ENCODE measurements around the gene AIFM3. TPM values are rescaled to one million over a fixed set of nuclear protein-coding genes. Genes with fewer than 3 reads are reported as not detected.

Gene AIFM3
- total and polyA plus RNA-seq, 2 of the 13 experiments (the other 11 are each of a cell fraction or from before 2014, with no cell fraction given): 9.0 to 15.3 TPM

DNA sequence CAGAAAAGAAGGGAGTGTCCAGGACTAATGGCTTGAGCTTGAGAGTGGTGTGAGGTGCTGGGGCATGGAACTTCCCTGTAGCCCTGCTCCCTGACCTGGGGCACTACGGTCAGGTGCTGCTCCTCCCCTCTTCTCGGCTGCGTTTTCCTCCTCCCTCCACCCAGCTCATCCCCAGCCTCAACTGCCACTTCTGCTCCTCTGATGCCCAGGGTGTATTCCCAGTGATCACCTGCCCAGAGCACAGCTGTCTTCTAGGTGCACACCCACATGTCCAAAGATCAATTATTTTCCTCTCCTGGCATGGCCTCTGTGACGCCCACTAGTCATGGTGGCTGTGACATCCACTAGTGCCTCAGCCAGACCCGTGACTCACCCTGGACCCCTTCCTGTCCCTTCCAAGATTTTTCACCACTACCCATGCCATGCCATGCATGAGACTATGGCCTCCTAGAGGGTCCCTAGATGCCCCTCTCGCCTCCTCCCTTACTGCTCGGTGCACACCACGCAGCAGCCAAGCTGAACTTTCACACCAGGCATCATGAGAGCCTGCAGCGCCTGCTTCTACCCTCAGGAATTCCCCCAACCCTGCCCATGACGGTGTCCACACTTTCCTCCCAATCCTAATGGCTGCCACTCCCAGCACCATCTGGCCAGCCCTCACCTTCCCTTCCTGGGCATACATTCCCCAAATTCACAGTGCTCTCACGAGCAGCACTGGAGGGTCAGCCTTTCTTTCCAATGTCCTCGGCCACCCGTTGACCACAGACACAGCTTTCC, 49.8 kb downstream of the AIFM3 start:
- TF ChIP-seq ZSCAN30 (CRISPR knock-in tag; IDR thresholded peaks at IDR 0.05) (no peak), BHLHE40 (IDR thresholded peaks at IDR 0.05; ENCODE audit: low read length) (0 out of 2 replicates have a peak, but pooled peaks have one; percentile 13), ZNF556 (CRISPR knock-in tag; IDR thresholded peaks at IDR 0.05; ENCODE audit: borderline replicate concordance) (no peak), ZNF772 (CRISPR knock-in tag; IDR thresholded peaks at IDR 0.05) (no peak), FOXK1 (CRISPR knock-in tag; IDR thresholded peaks at IDR 0.05; ENCODE audit: borderline replicate concordance, low read depth) (no peak), DR1 (CRISPR knock-in tag; IDR thresholded peaks at IDR 0.05) (no peak)
- TF ChIP-seq, protein P1, sequence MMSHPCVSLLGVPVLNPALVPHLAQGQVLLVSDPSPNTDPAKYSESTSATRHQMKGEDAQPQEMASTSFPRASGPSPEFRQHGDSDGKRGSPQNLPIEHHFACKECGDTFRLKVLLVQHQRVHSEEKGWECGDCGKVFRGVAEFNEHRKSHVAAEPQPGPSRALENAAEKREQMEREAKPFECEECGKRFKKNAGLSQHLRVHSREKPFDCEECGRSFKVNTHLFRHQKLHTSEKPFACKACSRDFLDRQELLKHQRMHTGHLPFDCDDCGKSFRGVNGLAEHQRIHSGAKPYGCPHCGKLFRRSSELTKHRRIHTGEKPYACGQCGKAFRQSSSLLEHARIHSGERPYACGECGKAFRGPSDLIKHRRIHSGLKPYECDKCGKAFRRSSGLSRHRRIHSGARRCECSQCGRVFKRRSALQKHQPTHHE (CRISPR knock-in tag; IDR thresholded peaks at IDR 0.05; ENCODE audit: borderline replicate concordance): no peak
- TF ChIP-seq, protein P2, sequence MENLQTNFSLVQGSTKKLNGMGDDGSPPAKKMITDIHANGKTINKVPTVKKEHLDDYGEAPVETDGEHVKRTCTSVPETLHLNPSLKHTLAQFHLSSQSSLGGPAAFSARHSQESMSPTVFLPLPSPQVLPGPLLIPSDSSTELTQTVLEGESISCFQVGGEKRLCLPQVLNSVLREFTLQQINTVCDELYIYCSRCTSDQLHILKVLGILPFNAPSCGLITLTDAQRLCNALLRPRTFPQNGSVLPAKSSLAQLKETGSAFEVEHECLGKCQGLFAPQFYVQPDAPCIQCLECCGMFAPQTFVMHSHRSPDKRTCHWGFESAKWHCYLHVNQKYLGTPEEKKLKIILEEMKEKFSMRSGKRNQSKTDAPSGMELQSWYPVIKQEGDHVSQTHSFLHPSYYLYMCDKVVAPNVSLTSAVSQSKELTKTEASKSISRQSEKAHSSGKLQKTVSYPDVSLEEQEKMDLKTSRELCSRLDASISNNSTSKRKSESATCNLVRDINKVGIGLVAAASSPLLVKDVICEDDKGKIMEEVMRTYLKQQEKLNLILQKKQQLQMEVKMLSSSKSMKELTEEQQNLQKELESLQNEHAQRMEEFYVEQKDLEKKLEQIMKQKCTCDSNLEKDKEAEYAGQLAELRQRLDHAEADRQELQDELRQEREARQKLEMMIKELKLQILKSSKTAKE (CRISPR knock-in tag; IDR thresholded peaks at IDR 0.05; ENCODE audit: borderline replicate concordance): no peak
- TF ChIP-seq, protein P3, sequence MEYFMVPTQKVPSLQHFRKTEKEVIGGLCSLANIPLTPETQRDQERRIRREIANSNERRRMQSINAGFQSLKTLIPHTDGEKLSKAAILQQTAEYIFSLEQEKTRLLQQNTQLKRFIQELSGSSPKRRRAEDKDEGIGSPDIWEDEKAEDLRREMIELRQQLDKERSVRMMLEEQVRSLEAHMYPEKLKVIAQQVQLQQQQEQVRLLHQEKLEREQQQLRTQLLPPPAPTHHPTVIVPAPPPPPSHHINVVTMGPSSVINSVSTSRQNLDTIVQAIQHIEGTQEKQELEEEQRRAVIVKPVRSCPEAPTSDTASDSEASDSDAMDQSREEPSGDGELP (IDR thresholded peaks at IDR 0.05; ENCODE audit: borderline replicate concordance, low read depth): peak; percentile 48; the same call in 1 of the 2 replicates
- no TSS peak for BruUV-seq (replicated peaks)
- intact Hi-C loops (cut with micrococcal nuclease; ENCODE audit: unreplicated experiment) (no loop called here), in situ Hi-C loops (cut with HindIII; ENCODE audit: extremely low pct_ligation_motif_present, low pct_unique_long_range_greater_than_20kb) (no loop called here)
- FAIRE-seq: no peak
- H3K4me2 ChIP-seq (ENCODE audit: low read depth, low read length): peak overlapping the region; percentile 40
- H3K36me3 ChIP-seq (replicated peaks in 1 of 2; ENCODE audit: control insufficient read depth in 1 of 2, insufficient read depth in 2 of 2, low read length in 2 of 2): no peaks in the 10 kb centered on the region
- ChIA-PET CTCF (ENCODE audit: low intra/inter-chr PET ratio, low total read pairs) (no interaction called here), POLR2A (interaction anchor here (3.4 kb wide), 1 partner anchor 14 kb away, joined by 31 read pairs; the partner anchor contains the start of gene THAP7)
- peaks cover 51% of the 10 kb centered on the region for H3K4me1 ChIP-seq (ENCODE audit: insufficient read depth, low read length)
- no peak for ATAC-seq
- no peaks in the 10 kb centered on the region for H3K79me2 ChIP-seq (ENCODE audit: insufficient read depth, low read length)
- H3K27ac ChIP-seq (ENCODE audit: extremely low read length, insufficient read depth, low read length): no peak overlapping the region
- H2AFZ ChIP-seq (ENCODE audit: low read length): no peak overlapping the region
- peaks cover 0 to 9% of the 10 kb centered on the region in 2 experiments; a peak in 1 of 5 replicates for H3K27me3 ChIP-seq (ENCODE audit: control insufficient read depth in 1 of 2, insufficient read depth in 2 of 2, low read length in 2 of 2)
- 34% methylated on average over 13 of the region's 13 CpGs for WGBS (ENCODE audit: low lambda C conversion rate)
- no peak overlapping the region for H3K9ac ChIP-seq (ENCODE audit: insufficient read depth, low read depth, low read length)
- H3K4me3 ChIP-seq (replicated peaks in 1 of 3; ENCODE audit: insufficient read depth in 1 of 3, low read depth in 2 of 3, low read length in 3 of 3): peak overlapping the region in 1 of 3 experiments; percentile 25; a peak in 1 of 6 replicates
- H3K9me3 ChIP-seq (ENCODE audit: low read length): no peaks in the 10 kb centered on the region
- no peak for DNase-seq (ENCODE audit: low spot score)
- no peaks in the 10 kb centered on the region for H4K20me1 ChIP-seq (ENCODE audit: insufficient read depth, low read length)
